H9 (cell line): Measurements from ENCODE around the gene PRSS8. TPM values are rescaled to one million over a fixed set of nuclear protein-coding genes. Genes with fewer than 3 reads are reported as not detected.

ENCODE experiments used
- DNase-seq: peaks from one replicate; pipeline ENCODE4 v3.0.0-alpha.2; 2017
- H2AFZ ChIP-seq: one replicate; pipeline ENCODE4 v1.6.1; 2013; ENCODE audit warnings: mild to moderate bottlenecking, low read length, control low read depth, moderate library complexity
- H2AK5ac ChIP-seq: 2 replicates; pipeline ENCODE4 v1.6.1; 2013; ENCODE audit warnings: low read length, control low read depth, mixed read lengths; ENCODE audit not compliant: insufficient read length
- H2BK120ac ChIP-seq: one replicate; pipeline ENCODE4 v1.6.1; 2013; ENCODE audit warnings: low read depth, mild to moderate bottlenecking, low read length, control low read depth, inconsistent platforms; ENCODE audit not compliant: poor library complexity, severe bottlenecking
- H2BK12ac ChIP-seq: 2 replicates; pipeline ENCODE4 v1.6.1; 2013; ENCODE audit warnings: low read length, control low read depth, mixed read lengths, low read depth; ENCODE audit not compliant: insufficient read length
- H2BK15ac ChIP-seq: 2 replicates; pipeline ENCODE4 v1.6.1; 2013; ENCODE audit warnings: low read depth, low read length, control low read depth
- H2BK20ac ChIP-seq: one replicate; pipeline ENCODE4 v1.6.1; 2013; ENCODE audit warnings: low read depth, mild to moderate bottlenecking, low read length, control low read depth, inconsistent platforms; ENCODE audit not compliant: poor library complexity, severe bottlenecking
- H2BK5ac ChIP-seq: 2 replicates; pipeline ENCODE4 v1.6.1; 2013; ENCODE audit warnings: low read length, control low read depth, mixed read lengths; ENCODE audit not compliant: insufficient read length
- H3K14ac ChIP-seq: 2 replicates; pipeline ENCODE4 v1.6.1; 2013; ENCODE audit warnings: low read length, control low read depth; ENCODE audit not compliant: insufficient read depth
- H3K18ac ChIP-seq: 2 replicates; pipeline ENCODE4 v1.6.1; 2013; ENCODE audit warnings: low read depth, mild to moderate bottlenecking, mixed read lengths, low read length, control low read depth; ENCODE audit not compliant: insufficient read length
- H3K23ac ChIP-seq: 2 replicates; pipeline ENCODE4 v1.6.1; 2013; ENCODE audit warnings: low read length, control low read depth, mixed read lengths, low read depth; ENCODE audit not compliant: insufficient read length
- H3K23me2 ChIP-seq: 2 replicates; pipeline ENCODE4 v1.6.1; 2013; ENCODE audit warnings: low read depth, mild to moderate bottlenecking, mixed read lengths, low read length, control low read depth; ENCODE audit not compliant: insufficient read length, poor library complexity, severe bottlenecking
- H3K27ac ChIP-seq: 2 replicates; pipeline ENCODE4 v1.5.1; 2013; ENCODE audit warnings: low read length, control low read depth, mixed read lengths, low read depth; ENCODE audit not compliant: insufficient read length
- H3K27me3 ChIP-seq: 2 replicates; pipeline ENCODE4 v1.6.1; 2013; ENCODE audit warnings: low read length, control low read depth, inconsistent platforms; ENCODE audit not compliant: insufficient read depth
- H3K4ac ChIP-seq: 2 replicates; pipeline ENCODE4 v1.6.1; 2013; ENCODE audit warnings: low read depth, mild to moderate bottlenecking, control low read depth, inconsistent platforms, low read length, moderate library complexity
- H3K4me1 ChIP-seq: 2 replicates; pipeline ENCODE4 v1.6.1; 2013; ENCODE audit warnings: low read length, control low read depth, inconsistent platforms; ENCODE audit not compliant: insufficient read depth
- H3K4me2 ChIP-seq: 2 replicates; pipeline ENCODE4 v1.6.1; 2013; ENCODE audit warnings: low read length, control low read depth, mixed read lengths; ENCODE audit not compliant: insufficient read length, insufficient read depth
- H3K56ac ChIP-seq: 2 replicates; pipeline ENCODE4 v1.6.1; 2013; ENCODE audit warnings: low read depth, mild to moderate bottlenecking, mixed read lengths, low read length, control low read depth; ENCODE audit not compliant: insufficient read length
- H3K79me1 ChIP-seq: 2 replicates; pipeline ENCODE4 v1.6.1; 2013; ENCODE audit warnings: low read depth, mild to moderate bottlenecking, moderate library complexity, low read length, control low read depth, inconsistent platforms; ENCODE audit not compliant: insufficient read depth, poor library complexity, severe bottlenecking
- H3K79me2 ChIP-seq: 2 replicates; pipeline ENCODE4 v1.6.1; 2013; ENCODE audit warnings: low read length, control low read depth, inconsistent platforms; ENCODE audit not compliant: insufficient read depth
- H3K9ac ChIP-seq: 2 replicates; pipeline ENCODE4 v1.6.1; 2013; ENCODE audit warnings: low read length, control low read depth, mixed read lengths; ENCODE audit not compliant: insufficient read length; ENCODE audit errors: extremely low read depth
- H3K9me3 ChIP-seq: one replicate; pipeline ENCODE4 v1.6.1; 2013; ENCODE audit warnings: low read depth, low read length, inconsistent platforms; ENCODE audit not compliant: control insufficient read depth
- H3T11ph ChIP-seq: one replicate; pipeline ENCODE4 v1.6.1; 2013; ENCODE audit warnings: mild to moderate bottlenecking, low read length, control low read depth, inconsistent platforms
- H4K20me1 ChIP-seq: one replicate; pipeline ENCODE4 v1.6.1; 2013; ENCODE audit not compliant: control insufficient read depth, insufficient read length, insufficient read depth
- H4K5ac ChIP-seq: 2 replicates; pipeline ENCODE4 v1.6.1; 2013; ENCODE audit warnings: low read depth, mild to moderate bottlenecking, mixed read lengths, low read length, control low read depth; ENCODE audit not compliant: insufficient read length
- H4K8ac ChIP-seq: replicated peaks from 2 replicates; pipeline ENCODE4 v1.6.1; 2013; ENCODE audit warnings: low read length, control low read depth, mixed read lengths, low read depth; ENCODE audit not compliant: insufficient read length
- H4K91ac ChIP-seq: 2 replicates; pipeline ENCODE4 v1.6.1; 2013; ENCODE audit warnings: low read depth, mild to moderate bottlenecking, moderate library complexity, mixed read lengths, low read length, control low read depth; ENCODE audit not compliant: insufficient read length
- H3K27ac Mint-ChIP-seq, 3 experiments: 2 replicates in 2 of 3; 3 replicates in 1 of 3; pipeline ENCODE4 v1.8.0; 2020 to 2021; ENCODE audit warnings: mixed read lengths in 3 of 3, mild to moderate bottlenecking in 1 of 3, moderate library complexity in 1 of 3
- H3K27me3 Mint-ChIP-seq: 2 replicates; pipeline ENCODE4 v1.8.0; 2021; ENCODE audit warnings: low read depth, mild to moderate bottlenecking, moderate library complexity, mixed read lengths
- H3K36me3 Mint-ChIP-seq, 3 experiments: 2 replicates in 2 of 3; 3 replicates in 1 of 3; pipeline ENCODE4 v1.8.0; 2020 to 2021; ENCODE audit warnings: low read depth in 3 of 3, mixed read lengths in 3 of 3; ENCODE audit not compliant: insufficient read depth in 1 of 3
- H3K4me1 Mint-ChIP-seq, 2 experiments: 2 replicates each; pipeline ENCODE4 v1.8.0; 2020; ENCODE audit warnings: mixed read lengths in 2 of 2
- H3K4me3 Mint-ChIP-seq, 2 experiments: 2 replicates in 1 of 2; 3 replicates in 1 of 2; pipeline ENCODE4 v1.8.0; 2020 to 2021; ENCODE audit warnings: mild to moderate bottlenecking in 2 of 2, mixed read lengths in 2 of 2, moderate library complexity in 1 of 2
- H3K9me3 Mint-ChIP-seq, 2 experiments: 2 replicates in 1 of 2; 3 replicates in 1 of 2; pipeline ENCODE4 v1.8.0; 2020; ENCODE audit warnings: mild to moderate bottlenecking in 2 of 2, mixed read lengths in 2 of 2, moderate library complexity in 1 of 2
- CTCF ChIP-seq: fragments of 200-600 bp; sonication (generic); conservative IDR thresholded peaks from 3 replicates; pipeline ENCODE4 v1.8.0; 2021; ENCODE audit warnings: antibody characterized with exemption, mild to moderate bottlenecking
- WGBS: extraction: QIAGEN DNeasy Blood & Tissue Kit; methylation state at CpG from one replicate; pipeline ENCODE4 v1.1.7; 2013; ENCODE audit warnings: missing lambda C conversion rate, low lambda C conversion rate, mixed read lengths; ENCODE audit not compliant: insufficient read length; ENCODE audit errors: extremely low coverage; 5-methylcytosine and 5-hydroxymethylcytosine counted together
- total RNA-seq: library from RNA; stranded (reverse); gene quantifications from 2 replicates; pipeline ENCODE4 v1.2.1, GENCODE V29; 2021

PRSS8 gene
- total RNA-seq, 1 experiment from 2014 or later: 64.0 TPM

GRCh38 chr16:31117384-31118222, 17.9 kb downstream of the PRSS8 start, which contains the start of gene KAT8:
Gene KAT8 (plus strand): TSS chr16:31117664. CDS start chr16:31117682, 18 bp downstream.
- Histone ChIP-seq H3T11ph (no peak within 1 kb of the TSS), H4K8ac (no peak within 1 kb of the TSS), H3K9ac (peak within 1 kb of the TSS; percentile 63), H3K4me1 (0 out of 2 replicates have a peak, but pooled peaks cover 2% of the 10 kb centered on the region), H3K27me3 (no peaks in the 10 kb centered on the region), H2AK5ac (no peak within 1 kb of the TSS), H2BK20ac (no peak within 1 kb of the TSS), H4K5ac (no peak within 1 kb of the TSS), H3K14ac (0 out of 2 replicates have a peak within 1 kb of the TSS, but pooled peaks have one; percentile 74), H2AFZ (no peak within 1 kb of the TSS), H3K27ac (no peak within 1 kb of the TSS), H3K9me3 (no peaks in the 10 kb centered on the region), H2BK15ac (no peak within 1 kb of the TSS), H3K56ac (no peak within 1 kb of the TSS), H4K20me1 (no peaks in the 10 kb centered on the region), H2BK5ac (no peak within 1 kb of the TSS), H3K79me2 (peaks cover 5% of the 10 kb centered on the region; the same call in 1 of the 2 replicates), H2BK12ac (no peak within 1 kb of the TSS), H3K4ac (no peak within 1 kb of the TSS), H3K23ac (no peak within 1 kb of the TSS), H3K23me2 (no peaks in the 10 kb centered on the region), H3K18ac (no peak within 1 kb of the TSS), H3K79me1 (peaks cover 5% of the 10 kb centered on the region), H2BK120ac (no peak within 1 kb of the TSS), H3K4me2 (peak within 1 kb of the TSS; percentile 96), H4K91ac (no peak within 1 kb of the TSS)
- peak within 1 kb of the TSS; percentile 77 to 96 (median 95) for H3K27ac Mint-ChIP-seq
- DNase-seq: peak; percentile 98
- H3K4me3 Mint-ChIP-seq: peak within 1 kb of the TSS; percentile 89 to 90
- peaks cover 10 to 11% of the 10 kb centered on the region in 2 experiments for H3K4me1 Mint-ChIP-seq
- H3K36me3 Mint-ChIP-seq: peaks cover 28 to 46% (median 37%) of the 10 kb centered on the region in 3 experiments
- no peak for TF ChIP-seq CTCF
- H3K27me3 Mint-ChIP-seq: no peaks in the 10 kb centered on the region
- H3K9me3 Mint-ChIP-seq: no peaks in the 10 kb centered on the region; a peak in 1 of 5 replicates
- no CpG with 5 or more reads among the region's 68 CpGs for WGBS
